ENCODE results near the gene PTPRO. TPM values are rescaled to one million over a fixed set of nuclear protein-coding genes. Genes with fewer than 3 reads are reported as not detected.

The PTPRO gene
- total RNA-seq, 1 donor from 2014 or later = 0.75 TPM

DNA sequence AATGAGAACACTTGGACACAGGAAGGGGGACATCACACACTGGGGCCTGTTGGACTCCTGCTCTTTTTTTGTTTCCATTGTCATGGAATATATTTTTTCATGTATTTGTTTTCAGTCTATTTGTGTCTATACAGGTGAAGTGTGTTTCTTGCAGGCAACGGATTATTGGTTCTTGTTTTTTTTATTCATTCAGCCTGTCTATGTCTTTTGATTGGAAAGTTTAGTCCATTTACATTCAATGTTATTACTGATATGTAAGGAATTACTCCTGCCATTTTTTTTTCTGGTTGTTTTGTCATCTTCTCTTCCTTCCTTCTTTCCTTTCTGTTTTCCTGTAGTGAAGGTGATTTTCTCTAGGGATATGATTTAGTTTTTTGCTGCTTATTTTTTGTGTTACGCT, 18.0 kb upstream of the PTPRO start:
- no peaks in the 10 kb centered on the region for H3K36me3 Mint-ChIP-seq (ENCODE audit: unreplicated experiment)
- H3K4me1 Mint-ChIP-seq (ENCODE audit: unreplicated experiment) = no peaks in the 10 kb centered on the region
- H3K27ac Mint-ChIP-seq (ENCODE audit: unreplicated experiment) = no peak overlapping the region
- peaks cover 55% of the 10 kb centered on the region for H3K27me3 Mint-ChIP-seq (ENCODE audit: unreplicated experiment)
- DNase-seq (ENCODE audit: extremely low spot score, unreplicated experiment) = no peak
- H3K9me3 Mint-ChIP-seq (ENCODE audit: unreplicated experiment) = peaks cover 9% of the 10 kb centered on the region
- H3K4me3 Mint-ChIP-seq (ENCODE audit: unreplicated experiment) = no peak overlapping the region
- TF ChIP-seq, protein P1, sequence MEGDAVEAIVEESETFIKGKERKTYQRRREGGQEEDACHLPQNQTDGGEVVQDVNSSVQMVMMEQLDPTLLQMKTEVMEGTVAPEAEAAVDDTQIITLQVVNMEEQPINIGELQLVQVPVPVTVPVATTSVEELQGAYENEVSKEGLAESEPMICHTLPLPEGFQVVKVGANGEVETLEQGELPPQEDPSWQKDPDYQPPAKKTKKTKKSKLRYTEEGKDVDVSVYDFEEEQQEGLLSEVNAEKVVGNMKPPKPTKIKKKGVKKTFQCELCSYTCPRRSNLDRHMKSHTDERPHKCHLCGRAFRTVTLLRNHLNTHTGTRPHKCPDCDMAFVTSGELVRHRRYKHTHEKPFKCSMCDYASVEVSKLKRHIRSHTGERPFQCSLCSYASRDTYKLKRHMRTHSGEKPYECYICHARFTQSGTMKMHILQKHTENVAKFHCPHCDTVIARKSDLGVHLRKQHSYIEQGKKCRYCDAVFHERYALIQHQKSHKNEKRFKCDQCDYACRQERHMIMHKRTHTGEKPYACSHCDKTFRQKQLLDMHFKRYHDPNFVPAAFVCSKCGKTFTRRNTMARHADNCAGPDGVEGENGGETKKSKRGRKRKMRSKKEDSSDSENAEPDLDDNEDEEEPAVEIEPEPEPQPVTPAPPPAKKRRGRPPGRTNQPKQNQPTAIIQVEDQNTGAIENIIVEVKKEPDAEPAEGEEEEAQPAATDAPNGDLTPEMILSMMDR (IDR thresholded peaks at IDR 0.05) = no peak

DNA sequence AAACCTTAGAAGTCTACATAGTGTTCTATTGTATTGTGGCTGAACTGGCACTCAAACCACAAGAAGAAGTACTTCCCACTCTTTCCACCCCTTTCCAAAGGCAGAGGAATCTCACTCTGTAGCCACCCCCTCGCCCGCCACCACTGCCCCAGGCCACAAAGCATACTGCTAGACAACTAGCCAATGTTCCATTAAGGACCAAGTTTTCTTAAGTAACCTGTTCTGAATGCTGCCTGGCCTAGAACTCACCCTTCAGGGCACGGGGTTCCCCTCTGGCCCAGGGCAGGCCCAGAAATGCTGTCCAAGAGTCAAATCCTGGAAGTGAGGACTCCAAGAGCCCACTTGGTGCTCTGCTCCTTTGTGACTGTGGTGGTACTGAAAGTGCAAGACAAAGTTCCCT, 15.7 kb upstream of the PTPRO start:
- Mint-ChIP-seq H3K9me3 (ENCODE audit: unreplicated experiment) (peaks cover 5% of the 10 kb centered on the region), H3K27ac (ENCODE audit: unreplicated experiment) (no peak overlapping the region), H3K4me1 (ENCODE audit: unreplicated experiment) (no peaks in the 10 kb centered on the region), H3K27me3 (ENCODE audit: unreplicated experiment) (peaks cover 60% of the 10 kb centered on the region), H3K4me3 (ENCODE audit: unreplicated experiment) (no peak overlapping the region), H3K36me3 (ENCODE audit: unreplicated experiment) (no peaks in the 10 kb centered on the region)
- DNase-seq (ENCODE audit: extremely low spot score, unreplicated experiment) = no peak
- TF ChIP-seq, protein P1 (IDR thresholded peaks at IDR 0.05) = no peak

DNA sequence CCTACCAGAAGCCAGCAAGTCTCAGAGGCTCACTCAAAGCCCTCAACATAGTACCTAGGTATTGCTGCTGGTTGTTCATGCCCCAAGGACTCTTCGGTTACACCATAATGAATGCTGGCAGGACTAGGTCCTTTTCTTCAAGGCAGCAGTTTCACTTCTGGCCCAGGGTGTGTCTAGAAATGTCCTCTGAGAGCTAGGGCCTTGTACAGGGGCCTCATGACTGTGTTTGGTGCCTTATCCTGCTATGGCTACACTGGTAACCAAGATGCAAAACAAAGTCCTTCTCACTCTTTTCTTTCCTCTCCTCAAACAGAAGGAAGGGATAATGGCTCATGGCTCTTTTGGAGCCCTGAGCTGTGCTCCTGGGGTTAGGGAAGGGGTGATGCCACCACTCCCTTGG, 15.2 kb upstream of the PTPRO start:
- no peaks in the 10 kb centered on the region for H3K36me3 Mint-ChIP-seq (ENCODE audit: unreplicated experiment)
- H3K27ac Mint-ChIP-seq (ENCODE audit: unreplicated experiment) = no peak overlapping the region
- no peak for DNase-seq (ENCODE audit: extremely low spot score, unreplicated experiment)
- H3K4me1 Mint-ChIP-seq (ENCODE audit: unreplicated experiment) = no peaks in the 10 kb centered on the region
- TF ChIP-seq, protein P1 (IDR thresholded peaks at IDR 0.05) = no peak
- peaks cover 5% of the 10 kb centered on the region for H3K9me3 Mint-ChIP-seq (ENCODE audit: unreplicated experiment)
- H3K27me3 Mint-ChIP-seq (ENCODE audit: unreplicated experiment) = peaks cover 60% of the 10 kb centered on the region
- H3K4me3 Mint-ChIP-seq (ENCODE audit: unreplicated experiment) = no peak overlapping the region

DNA sequence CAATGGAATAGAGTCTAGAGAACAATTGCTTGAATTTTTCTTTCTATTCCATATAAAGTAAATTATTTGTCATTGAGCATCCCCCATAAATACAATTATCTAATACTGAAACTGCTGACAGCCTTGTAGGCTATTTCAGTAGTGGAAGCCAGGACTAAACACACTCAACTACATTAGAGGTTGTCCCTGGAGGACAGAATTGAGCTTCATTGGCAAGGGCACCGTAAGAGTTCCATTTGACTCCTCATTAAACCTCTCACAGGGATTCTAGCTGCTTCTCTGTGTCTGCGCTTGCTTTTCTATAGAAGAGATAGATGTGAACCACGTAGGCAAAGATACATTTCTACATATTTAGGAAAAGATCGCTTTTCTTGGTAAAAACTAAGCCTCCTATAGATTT, 3.5 kb upstream of the PTPRO start:
- peaks cover 11% of the 10 kb centered on the region for H3K4me1 Mint-ChIP-seq (ENCODE audit: unreplicated experiment)
- TF ChIP-seq, protein P1 (IDR thresholded peaks at IDR 0.05) = no peak
- peaks cover 41% of the 10 kb centered on the region for H3K27me3 Mint-ChIP-seq (ENCODE audit: unreplicated experiment)
- DNase-seq (ENCODE audit: extremely low spot score, unreplicated experiment) = no peak
- no peak overlapping the region for H3K4me3 Mint-ChIP-seq (ENCODE audit: unreplicated experiment)
- no peaks in the 10 kb centered on the region for H3K36me3 Mint-ChIP-seq (ENCODE audit: unreplicated experiment)
- H3K27ac Mint-ChIP-seq (ENCODE audit: unreplicated experiment) = no peak overlapping the region
- no peaks in the 10 kb centered on the region for H3K9me3 Mint-ChIP-seq (ENCODE audit: unreplicated experiment)

DNA sequence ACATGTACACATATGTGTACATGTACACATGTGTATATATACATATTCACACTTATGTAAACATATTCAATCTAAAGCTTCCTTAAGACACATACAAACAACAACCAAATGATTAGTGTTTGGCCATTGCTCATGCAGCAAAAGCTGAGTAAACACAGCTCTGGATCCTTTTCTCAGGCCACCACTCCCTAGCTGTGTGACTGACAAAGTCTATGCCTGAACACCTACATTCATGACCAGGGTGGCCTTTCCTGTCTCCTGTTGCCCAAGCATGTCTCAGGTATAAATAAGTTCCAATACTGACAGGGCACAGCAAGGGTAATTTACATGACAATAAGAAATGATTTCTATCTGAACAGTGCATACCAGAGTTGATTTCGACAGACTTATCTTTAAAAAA, 1.4 kb upstream of the PTPRO start:
- peaks cover 11% of the 10 kb centered on the region for H3K4me1 Mint-ChIP-seq (ENCODE audit: unreplicated experiment)
- no peak for DNase-seq (ENCODE audit: extremely low spot score, unreplicated experiment)
- no peaks in the 10 kb centered on the region for H3K36me3 Mint-ChIP-seq (ENCODE audit: unreplicated experiment)
- H3K4me3 Mint-ChIP-seq (ENCODE audit: unreplicated experiment) = no peak overlapping the region
- H3K27ac Mint-ChIP-seq (ENCODE audit: unreplicated experiment) = no peak overlapping the region
- TF ChIP-seq, protein P1 (IDR thresholded peaks at IDR 0.05) = no peak
- no peaks in the 10 kb centered on the region for H3K9me3 Mint-ChIP-seq (ENCODE audit: unreplicated experiment)
- peaks cover 56% of the 10 kb centered on the region for H3K27me3 Mint-ChIP-seq (ENCODE audit: unreplicated experiment)

Measured in osteocyte (in vitro differentiated cells).